Cerebellar cortex (tissue), 1 donor: ENCODE measurements around the gene SLC26A1.
"Not testable (repeated sequence)": the region's sequence is repeated elsewhere in the genome, so short reads cannot be mapped to it uniquely, and the experiment has no call there.

Experiments used
- DNase-seq: peaks from one replicate; pipeline ENCODE4 v3.0.0-alpha.2; 2015; ENCODE audit warnings: low spot score

The SLC26A1 gene

DNA sequence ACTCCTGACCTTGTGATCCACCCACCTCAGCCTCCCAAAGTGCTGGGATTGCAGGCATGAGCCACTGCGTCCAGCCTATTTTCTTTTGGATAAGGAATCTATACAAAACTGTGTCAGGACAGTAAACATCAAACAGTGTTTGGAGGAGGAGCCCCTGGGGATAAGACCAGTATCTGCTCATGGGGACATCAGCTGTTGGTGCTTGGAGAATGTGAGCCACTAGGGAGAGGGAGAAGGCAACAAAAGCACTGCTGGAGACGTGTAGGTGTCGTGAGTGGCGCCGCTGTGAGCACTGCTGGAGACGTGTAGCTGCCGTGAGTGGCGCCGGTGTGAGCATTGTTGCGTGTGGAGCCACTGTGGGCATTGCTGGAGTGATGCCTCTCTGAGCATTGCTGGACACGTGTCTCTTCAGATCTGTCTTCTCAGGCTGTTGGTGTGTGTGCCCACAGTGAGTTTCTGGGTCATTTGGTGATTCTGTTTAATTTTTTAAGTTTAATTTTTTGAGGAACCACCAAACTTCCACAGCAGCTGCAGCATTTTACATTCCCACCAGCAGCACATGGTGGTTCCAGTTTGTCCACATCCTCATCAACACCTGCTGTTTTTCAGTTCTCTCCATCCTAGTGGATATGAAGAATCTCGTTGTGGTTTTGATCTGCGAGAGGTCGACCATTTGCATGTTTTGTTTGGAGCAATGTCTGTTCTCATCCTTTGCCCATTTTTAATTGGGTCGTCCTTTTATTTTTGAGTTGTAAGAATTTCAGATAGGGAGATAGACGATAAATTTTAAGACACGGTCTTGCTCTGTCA is 38.8 kb downstream of the SLC26A1 start:
- no peak for DNase-seq

DNA sequence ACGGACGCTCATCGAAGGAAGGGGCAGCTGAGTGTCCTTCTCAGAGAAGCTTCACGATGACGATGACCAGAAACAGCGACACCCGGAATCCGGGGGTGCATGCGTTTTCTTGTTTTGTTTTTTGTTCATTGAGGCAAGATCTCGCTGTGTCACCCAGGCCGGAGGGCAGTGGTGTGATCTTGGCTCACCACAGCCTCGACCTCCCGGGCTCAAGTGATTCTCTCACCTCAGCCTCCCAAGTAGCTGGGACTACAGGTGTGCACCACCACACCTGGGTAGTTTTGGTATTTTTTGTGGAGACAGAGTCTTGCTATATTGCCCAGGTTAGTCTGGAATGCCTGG is 39.7 kb downstream of the SLC26A1 start:
- DNase-seq: no peak

DNA sequence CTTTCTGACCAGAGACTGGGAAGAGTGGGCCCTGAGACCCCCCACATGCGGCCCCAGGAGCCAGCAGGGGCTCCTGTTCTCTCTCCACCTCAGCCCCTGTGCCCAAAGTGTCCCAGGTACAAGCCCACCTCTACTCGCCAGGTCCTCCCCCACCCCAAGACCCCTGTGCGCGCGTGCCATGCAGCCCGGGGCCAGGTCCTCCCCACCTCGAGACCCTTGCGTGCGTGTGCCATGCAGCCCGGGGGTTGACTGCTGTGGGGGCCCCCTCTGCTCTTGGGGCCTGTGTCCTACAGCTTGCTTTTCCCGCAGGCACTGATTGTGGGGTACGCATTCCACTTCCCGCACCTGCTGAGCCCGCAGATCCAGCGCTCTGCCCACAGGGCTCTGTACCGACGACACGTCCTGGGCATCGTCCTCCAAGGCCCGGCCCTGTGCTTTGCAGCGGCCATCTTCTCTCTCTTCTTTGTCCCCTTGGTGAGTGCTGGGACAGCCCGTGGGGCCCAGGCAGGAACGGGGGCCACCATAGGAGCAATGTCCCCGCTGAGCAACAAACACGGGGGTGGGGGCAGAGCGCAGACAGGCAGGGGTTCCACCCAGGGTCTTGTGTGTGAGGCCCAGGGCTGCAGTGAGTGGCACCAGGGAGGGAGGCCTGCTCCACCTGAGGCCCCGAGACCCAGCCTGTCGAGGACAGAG is 40.2 kb downstream of the SLC26A1 start:
- DNase-seq: no peak

DNA sequence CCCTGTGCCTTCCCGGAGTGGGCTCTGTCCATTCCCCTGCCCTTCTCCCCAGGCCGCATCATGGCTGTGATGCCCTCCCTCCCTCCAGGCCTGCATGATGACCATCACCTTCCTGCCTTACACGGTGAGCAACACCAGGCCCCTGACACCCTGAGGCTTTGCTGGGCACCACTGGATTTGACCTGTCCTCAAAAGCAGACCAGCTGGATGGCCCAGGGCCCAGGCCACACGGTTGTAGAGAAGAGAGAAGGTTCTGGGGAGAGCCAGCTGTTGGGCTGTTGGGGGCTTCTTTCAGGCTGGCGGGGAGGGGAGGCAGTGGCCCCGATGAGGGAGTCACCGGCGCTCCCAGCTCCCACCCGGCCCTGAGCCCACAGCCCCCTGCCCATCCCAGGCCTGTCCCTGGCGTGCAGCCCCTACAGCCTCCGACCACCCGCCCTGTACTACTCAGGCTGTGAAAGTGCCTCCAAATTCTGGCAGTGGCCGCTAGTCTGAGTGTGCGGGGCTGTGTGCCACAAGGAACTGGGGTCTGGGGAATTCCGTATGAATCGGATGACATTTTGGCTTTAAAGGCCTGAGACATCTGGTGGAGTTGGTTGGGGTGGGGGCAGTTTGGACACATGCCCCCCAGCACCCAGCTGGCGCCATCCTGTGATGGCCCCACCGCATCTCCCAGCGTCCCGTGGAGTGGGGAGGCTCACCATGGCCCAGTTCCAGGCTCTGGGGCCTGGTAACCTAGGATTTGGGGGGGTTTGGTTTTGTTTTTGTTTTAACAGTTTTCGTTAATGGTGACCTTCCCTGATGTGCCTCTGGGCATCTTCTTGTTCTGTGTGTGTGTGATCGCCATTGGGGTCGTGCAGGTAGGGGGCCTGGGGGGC is 41.4 kb downstream of the SLC26A1 start:
- DNase-seq: no peak

DNA sequence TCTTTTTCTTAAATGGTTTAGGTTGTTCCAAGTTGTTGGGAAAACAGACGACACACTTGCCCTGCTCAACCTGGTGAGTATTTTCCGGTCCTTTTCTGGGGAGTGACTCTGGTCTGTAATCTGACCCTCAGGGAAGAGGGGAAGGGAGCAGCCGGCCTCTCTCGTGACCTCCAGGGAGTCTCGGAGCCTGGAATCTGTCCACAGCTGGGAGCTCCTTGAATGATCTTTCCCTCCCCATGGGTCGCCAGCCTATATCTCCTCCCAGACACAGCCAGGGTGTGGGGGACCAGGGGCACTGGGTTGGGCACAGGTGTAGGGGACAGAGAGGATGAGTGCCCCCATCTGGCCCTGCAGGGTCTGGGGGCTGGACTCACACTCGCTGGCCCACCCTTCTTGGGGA is 42.0 kb downstream of the SLC26A1 start:
- no peak for DNase-seq

DNA sequence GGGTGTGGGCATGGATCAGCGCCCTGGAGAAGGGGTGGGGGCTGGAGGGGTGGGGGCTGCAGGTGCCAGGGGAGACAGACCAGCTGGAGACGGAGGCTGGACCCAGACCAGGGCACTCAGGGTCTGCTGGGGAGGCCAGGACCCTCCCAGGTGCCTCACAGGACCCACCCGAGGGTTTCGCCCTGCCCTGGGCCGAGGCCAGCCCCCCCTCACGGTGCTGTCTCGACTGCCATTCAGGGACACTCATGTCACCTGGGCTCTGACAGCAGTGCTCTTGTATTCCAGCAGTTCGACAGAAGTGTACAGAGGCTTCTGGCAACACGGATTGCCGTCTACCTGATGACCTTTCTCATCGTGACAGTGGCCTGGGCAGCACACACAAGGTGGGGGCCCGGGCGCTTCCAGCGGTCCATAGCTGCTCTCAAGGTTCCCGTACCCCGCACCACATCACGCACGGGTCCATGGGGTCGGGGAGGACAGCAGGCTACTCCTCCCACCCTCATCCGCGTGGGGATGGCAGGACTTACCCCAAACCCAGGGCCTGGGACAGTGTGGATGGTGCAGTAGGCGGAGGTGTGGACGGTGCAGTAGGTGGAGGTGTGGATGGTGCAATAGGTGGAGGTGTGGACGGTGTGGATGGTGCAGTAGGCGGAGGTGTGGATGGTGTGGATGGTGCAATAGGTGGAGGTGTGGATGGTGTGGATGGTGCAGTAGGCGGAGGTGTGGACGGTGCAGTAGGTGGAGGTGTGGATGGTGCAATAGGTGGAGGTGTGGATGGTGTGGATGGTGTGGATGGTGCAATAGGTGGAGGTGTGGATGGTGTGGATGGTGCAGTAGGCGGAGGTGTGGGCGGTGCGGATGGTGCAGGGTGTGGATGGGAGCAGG is 42.8 kb downstream of the SLC26A1 start:
- no peak for DNase-seq

DNA sequence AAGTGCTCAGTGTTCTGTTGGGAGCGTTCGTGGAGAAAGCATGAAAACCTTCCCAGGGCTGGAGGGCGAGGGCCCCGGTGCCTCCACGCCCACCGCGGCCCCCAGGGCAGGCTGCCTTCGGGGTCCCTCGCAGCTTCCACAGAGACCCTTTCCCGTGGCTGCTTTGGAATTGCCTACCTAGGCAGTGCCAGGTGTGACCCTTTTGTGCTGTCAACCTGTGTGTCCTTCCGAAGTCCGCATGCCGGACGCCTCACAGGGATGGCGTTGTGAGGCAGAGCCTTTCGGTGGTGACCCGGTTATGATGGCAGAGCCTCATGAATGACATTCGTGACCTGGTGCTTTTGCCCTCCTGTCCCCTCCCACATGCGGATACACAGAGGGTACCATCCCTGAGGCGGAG is 43.5 kb downstream of the SLC26A1 start:
- DNase-seq: no peak

DNA sequence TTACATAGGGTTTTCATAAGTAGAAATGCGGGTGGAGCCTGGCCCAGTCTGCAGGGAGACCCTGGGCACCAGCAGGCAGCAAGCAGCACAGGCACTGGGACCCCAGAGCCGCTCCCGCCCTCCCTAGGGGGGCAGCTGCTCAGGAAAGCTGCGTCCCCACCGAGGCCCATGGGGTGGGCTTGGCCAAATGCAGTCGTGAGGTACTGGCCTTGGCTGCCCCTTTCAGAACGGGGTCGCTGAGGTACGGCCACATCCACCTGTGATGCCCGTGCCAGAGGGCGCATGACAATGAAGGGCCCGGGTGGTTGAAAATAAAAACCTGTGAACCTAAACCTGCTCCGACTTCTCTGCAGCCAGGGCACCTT is 44.3 kb downstream of the SLC26A1 start:
- DNase-seq: no peak

DNA sequence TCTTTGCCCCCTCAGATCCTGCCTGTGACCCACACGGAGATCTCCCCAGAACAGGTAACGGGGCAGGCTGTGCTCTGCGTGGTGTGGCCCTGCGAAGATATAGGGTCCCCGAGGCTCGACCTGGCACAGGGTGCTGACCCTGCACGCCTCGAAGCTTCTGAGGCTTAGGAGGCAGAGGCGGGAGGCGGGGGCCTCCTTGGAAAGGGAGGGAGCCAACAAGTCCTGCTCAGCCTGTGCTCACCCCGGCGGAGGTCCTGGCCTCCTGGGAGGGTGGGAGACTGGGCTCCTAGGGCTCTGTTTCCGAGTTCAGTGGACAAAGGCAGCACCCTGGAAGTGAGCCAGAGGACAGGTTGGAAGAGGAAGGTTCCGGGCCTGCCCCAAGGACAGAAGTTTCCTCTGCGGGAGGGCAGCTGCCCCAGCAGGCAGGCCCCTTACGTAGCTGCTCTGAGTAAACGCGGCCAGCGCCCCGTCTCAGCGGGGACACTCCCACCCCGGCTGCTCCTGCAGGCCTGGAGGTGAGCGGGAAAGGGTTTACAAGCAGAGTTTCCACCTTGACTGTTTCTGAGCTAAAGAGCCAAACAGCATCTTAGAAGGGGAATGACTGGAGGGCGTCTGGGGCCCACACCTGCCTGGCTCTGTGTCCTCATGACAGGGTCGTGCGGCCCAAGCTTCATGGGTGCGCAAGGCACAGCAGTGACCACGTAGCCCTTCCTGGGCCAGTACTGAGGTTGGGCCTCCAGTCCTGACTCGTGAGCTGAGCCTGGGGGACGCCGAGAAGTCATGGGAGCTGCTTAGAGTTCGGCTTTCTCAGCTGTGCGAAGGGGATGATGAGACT is 44.9 kb downstream of the SLC26A1 start:
- peak; percentile 66 for DNase-seq

DNA sequence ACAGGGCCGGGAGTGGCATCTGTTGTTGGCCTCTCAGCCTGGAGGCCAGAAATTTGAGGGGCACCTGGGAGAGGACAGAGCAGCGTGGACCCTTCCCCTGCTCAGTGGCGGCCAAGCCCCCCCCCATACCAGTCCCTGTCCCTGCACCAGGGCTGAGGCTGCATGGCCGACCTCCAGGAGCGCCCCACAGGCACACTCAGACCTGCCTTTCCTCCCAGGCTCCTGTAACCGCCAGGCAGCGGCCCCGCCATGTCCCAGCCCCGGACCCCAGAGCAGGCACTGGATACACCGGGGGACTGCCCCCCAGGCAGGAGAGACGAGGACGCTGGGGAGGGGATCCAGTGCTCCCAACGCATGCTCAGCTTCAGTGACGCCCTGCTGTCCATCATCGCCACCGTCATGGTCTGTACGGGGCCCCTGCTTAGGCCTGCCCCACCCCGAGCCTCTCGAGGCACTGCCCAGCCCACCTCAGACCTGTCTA is 45.7 kb downstream of the SLC26A1 start:
- DNase-seq: no peak

DNA sequence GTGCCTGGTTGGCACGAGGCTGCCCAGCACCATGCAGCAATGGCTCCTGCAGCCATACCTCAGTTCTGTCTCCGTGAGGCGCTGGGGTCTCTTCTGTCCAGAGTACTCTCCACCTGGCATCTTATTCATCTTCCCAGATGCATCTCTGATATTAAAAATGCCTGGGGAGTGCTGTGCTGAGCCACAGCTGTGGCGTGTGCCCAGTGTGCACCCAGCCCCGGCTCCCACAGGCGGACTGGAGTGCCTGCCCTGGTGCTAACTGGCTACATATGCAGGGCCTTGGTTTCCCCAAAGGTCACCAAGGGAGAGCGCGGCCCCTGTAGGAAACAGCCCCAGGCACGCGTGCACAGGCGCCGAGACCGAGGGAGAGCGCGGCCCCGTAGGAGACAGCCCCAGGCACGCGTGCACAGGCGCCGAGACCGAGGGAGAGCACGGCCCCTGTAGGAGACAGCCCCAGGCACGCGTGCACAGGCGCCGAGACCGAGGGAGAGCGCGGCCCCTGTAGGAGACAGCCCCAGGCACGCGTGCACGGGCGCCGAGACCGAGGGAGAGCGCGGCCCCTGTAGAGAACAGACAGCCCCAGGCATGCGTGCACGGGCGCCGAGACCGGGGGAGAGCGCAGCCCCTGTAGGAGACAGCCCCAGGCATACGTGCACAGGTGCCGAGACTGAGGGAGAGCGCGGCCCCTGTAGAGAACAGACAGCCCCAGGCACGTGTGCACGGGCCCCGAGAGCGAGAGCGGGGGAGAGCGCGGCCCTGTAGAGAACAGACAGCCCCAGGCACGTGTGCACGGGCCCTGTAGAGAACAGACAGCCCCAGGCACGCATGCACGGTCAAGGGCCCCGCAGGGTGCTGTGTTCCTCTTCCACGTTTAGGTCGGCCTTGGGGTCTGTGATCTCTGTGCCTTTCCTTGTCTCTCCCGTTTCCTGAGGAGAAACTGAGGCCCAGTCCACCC is 46.4 kb downstream of the SLC26A1 start:
- DNase-seq: no peak

DNA sequence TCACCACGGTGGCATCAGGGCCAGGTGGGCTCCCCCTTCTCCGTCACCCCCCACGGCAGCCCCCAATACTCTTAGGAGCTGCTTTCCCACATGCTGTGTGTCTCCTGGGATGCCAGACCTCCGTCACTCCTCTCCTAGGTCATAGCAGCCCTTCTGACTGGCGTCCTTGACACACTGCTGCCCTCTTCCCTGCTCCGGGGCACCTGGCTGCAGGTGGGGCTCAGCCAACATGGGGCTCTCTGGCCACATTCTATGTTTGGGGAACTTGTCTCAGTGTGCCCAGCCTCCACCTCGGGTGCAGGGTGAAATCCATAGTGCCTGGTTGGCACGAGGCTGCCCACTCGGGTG is 47.1 kb downstream of the SLC26A1 start:
- no peak for DNase-seq

DNA sequence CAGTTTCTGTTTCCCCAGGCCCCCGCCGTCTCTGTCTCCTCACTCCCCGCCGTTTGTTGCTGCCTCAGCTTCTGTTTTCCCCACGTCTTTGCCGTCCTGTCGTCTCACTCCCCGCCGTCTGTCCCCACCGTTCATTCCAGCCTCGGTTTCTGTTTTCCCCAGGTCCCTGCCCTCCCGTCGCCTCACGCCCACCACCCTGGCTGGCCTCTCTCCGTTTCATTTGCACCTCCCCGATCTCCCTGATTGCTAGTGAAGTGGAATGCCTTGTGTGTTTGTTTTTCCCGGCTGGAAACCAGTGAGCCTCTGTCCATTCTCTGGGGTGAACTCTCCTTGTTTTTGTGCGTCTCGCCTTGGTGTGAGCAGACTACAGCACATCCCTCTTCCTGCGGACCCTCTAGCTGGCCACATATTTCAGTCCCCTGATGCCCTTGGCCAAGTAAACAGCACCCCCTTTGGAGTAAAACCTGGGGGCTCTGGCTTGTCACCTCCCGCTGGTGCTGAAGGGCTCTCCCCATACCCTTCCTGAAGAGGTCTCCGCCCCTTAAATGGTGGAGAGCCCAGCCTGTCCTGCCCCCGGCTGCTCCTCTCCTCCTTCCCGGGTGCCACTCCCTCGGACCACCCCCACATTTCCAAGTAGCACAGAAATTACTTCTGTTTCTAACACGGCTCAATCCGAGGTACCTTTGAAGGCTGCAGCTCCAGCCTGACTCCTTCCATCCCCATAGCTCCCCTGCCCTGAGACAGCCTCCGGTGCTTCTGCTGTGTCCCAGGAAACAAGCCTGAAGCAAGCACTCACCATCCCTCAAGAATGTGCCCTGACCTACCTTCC is 47.7 kb downstream of the SLC26A1 start:
- DNase-seq: no peak

DNA sequence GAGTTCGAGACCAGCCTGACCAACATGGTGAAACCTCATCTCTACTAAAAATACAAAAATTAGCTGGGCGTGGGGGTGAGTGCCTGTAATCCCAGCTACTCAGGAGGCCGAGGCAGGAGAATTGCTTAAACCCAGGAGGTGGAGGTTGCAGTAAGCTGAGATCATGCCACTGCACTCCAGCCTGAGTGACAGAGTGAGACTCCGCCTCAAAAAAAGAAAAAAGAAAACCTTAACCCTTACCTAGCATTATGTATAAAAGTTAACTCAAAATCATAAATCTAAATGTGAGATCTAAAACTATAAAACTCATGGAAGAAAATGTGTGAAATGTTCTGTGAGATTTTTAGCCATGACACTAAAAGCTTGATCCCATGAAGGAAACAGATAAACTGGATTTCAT is 53.7 kb downstream of the SLC26A1 start:
- DNase-seq: not testable (repeated sequence)
